Aorta (tissue), 5 donors: ENCODE data around the gene ZNF275. TPM values are rescaled to one million over a fixed set of nuclear protein-coding genes. Genes with fewer than 3 reads are reported as not detected.

Experiments used
- ATAC-seq: fragments of 200-7000 bp; cut with Tn5 transposase; one replicate; pipeline ENCODE4 v1.9.1; 2022; ENCODE audit warnings: moderate library complexity; ENCODE audit not compliant: low FRiP score
- DNase-seq, 2 donors: peaks; one replicate each; pipeline ENCODE4 v3.0.0-alpha.2; 2020
- H3K27ac ChIP-seq, 2 donors: one replicate each; pipeline ENCODE4 v1.5.1; 2013; ENCODE audit warnings: low read length in 2 of 2, mild to moderate bottlenecking in 2 of 2, moderate library complexity in 2 of 2, control low read depth in 1 of 2, inconsistent platforms in 1 of 2, low read depth in 1 of 2
- H3K27me3 ChIP-seq, 2 donors: one replicate each; pipeline ENCODE4 v1.6.1; 2013; ENCODE audit warnings: control low read depth in 1 of 2, low read length in 1 of 2, mild to moderate bottlenecking in 1 of 2, moderate library complexity in 1 of 2; ENCODE audit not compliant: insufficient read depth in 2 of 2, control insufficient read depth in 1 of 2
- H3K36me3 ChIP-seq, 2 donors: one replicate each; pipeline ENCODE4 v1.6.1; 2013; ENCODE audit warnings: control low read depth in 1 of 2, low read length in 1 of 2, mild to moderate bottlenecking in 1 of 2; ENCODE audit not compliant: insufficient read depth in 2 of 2, control insufficient read depth in 1 of 2
- H3K4me1 ChIP-seq, 2 donors: one replicate each; pipeline ENCODE4 v1.6.1; 2013; ENCODE audit warnings: low read length in 2 of 2, control low read depth in 1 of 2, mild to moderate bottlenecking in 1 of 2, moderate library complexity in 1 of 2; ENCODE audit not compliant: insufficient read depth in 2 of 2, control insufficient read depth in 1 of 2
- H3K4me3 ChIP-seq, 2 donors: one replicate each; pipeline ENCODE4 v1.5.1; 2013; ENCODE audit warnings: low read length in 2 of 2, control low read depth in 1 of 2, mild to moderate bottlenecking in 1 of 2
- H3K9me3 ChIP-seq: one replicate; pipeline ENCODE4 v1.6.1; 2013; ENCODE audit warnings: mild to moderate bottlenecking, low read length; ENCODE audit not compliant: control insufficient read depth
- WGBS, 2 donors: extraction: QIAGEN DNeasy Blood & Tissue Kit; methylation state at CpG; one replicate each; pipeline ENCODE4 v1.1.7; 2013; 5-methylcytosine and 5-hydroxymethylcytosine counted together
- intact Hi-C, 2 donors: fragments of 100-400 bp; cut with DNase I; formaldehyde crosslinking; loops; one replicate each; pipeline versions ENCODE4 v1.14.2 to v1.15.0; 2022
- polyA plus RNA-seq, 2 donors: library from polyadenylated mRNA; stranded (reverse); fragments of 200-250 nt; gene quantifications; one replicate each; pipeline ENCODE4 v1.2.3, GENCODE V29; 2013
- total RNA-seq, 2 donors: library from RNA; stranded (reverse); fragmentation: NEBNext Ultra II Directional; extraction: Animal tissue kit (Norgen Biotek cat#: 25700); gene quantifications; one replicate each; pipeline ENCODE4 v1.2.1, GENCODE V29; 2021
- donor health status: healthy with polysubstance abuse.
- donor health status: Bipolar disorder and iron deficiency.
- donor health status: DM: no; HTN: no; CAD: no.
- donor health status: DM: no; HTN: no; CAD: no.
- donor health status: DM: yes; HTN: yes; CAD: no.

ZNF275 gene
- total and polyA plus RNA-seq, 4 donors: 2.6 to 13.7 (median 7.4) TPM

DNA sequence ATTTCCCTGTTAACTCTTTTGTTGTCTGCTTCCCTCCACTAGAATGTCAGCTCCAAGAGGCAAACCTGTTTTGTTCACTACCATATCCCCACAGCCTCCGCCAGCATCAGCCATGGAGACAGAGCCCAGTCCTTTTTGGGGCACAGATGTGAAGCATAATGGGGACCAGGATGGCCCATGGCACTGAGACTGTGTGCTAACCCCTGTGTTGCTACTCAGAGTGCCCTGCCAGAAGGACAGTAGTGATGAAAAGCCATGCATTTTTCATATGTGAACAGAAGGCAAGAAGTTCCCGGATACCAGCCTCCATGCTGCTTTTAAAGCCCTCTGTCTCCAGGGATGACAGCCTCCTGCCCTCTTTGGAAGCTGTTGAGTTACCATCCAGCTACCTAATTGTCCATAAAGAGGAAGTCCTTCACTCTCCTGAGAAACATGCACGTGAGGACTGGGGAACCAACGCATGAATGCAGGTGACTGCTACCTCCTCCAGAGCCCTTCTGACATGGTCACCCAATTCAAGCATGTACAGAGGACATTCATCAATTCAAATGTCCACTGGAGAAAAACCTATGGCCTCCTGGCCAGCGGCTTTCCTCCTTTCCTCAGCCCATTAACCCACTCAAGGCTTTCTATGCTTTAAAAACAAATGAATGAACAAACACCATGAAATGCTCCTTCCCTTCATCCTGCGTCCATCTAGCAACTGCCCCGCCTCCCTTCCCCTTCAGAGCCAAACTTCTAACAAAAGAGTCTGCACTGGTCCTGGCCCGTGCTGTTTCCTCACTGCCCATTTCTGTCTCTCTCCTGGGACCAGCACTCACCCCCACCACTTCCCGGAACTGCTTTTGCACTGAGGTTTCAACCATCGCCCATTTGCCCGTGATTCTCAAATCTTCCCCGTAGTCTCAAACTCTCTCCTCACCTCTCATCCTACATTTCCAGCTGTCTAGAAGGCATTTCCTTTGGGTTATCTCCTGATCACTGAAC lies 30.4 kb upstream of the ZNF275 start:
- H3K27me3 ChIP-seq: no peaks in the 10 kb centered on the region
- ATAC-seq (no peak), DNase-seq (no peak)
- no peaks in the 10 kb centered on the region for H3K36me3 ChIP-seq
- H3K4me1 ChIP-seq: no peaks in the 10 kb centered on the region
- intact Hi-C loops: no loop called here
- H3K9me3 ChIP-seq: no peaks in the 10 kb centered on the region
- H3K4me3 ChIP-seq: no peak overlapping the region
- H3K27ac ChIP-seq: no peak overlapping the region
- WGBS, 2 donors: 51 to 62% methylated on average over 12 of the region's 12 CpGs

DNA sequence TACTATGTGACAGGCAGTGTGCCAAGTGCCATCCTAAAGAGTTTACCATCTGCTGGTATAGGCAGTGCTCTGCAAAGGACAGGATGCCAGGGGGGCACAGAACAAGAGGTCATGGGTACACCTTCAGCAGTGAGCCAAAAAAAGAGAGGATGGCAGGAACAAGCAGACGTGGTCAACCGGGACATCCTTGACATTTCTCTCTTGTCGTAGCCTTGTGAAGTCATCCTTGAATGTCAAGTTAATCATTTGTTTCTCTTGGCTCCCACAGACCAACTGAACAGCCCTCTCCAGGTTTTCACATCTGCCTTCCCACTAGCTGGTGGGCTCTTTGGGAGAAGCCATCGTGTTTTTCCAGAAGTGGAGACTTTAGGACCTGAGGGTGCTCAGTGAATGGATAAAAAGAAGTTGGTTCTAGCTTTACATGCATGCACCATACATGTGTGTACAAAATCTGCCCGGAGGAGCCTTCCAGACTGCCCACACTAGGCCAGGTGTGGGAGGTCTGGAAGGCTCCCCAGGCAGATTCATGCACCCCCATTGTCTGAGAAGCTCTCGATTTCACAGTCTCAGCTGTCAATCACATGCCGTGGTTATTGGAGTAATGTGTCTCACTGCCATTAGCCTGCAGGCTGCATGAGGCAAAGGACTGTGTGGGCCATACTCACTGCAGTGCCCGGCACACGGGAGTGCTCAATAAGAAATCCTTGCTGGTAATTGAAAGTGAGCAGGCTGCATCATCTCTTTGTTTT lies 28.8 kb upstream of the ZNF275 start:
- ATAC-seq (no peak), DNase-seq (no peak)
- H3K27me3 ChIP-seq: no peaks in the 10 kb centered on the region
- H3K36me3 ChIP-seq: no peaks in the 10 kb centered on the region
- intact Hi-C loops: no loop called here
- no peak overlapping the region for H3K4me3 ChIP-seq
- WGBS, 2 donors: 66 to 82% methylated on average over 9 of the region's 9 CpGs
- H3K27ac ChIP-seq: no peak overlapping the region
- no peaks in the 10 kb centered on the region for H3K9me3 ChIP-seq
- no peaks in the 10 kb centered on the region for H3K4me1 ChIP-seq

GRCh38 chrX:153305972-153306371 lies 28.0 kb upstream of the ZNF275 start:
- Histone ChIP-seq H3K9me3 (no peaks in the 10 kb centered on the region), H3K4me1 (no peaks in the 10 kb centered on the region), H3K27me3 (no peaks in the 10 kb centered on the region), H3K36me3 (no peaks in the 10 kb centered on the region), H3K27ac (no peak overlapping the region), H3K4me3 (no peak overlapping the region)
- no peak for ATAC-seq
- intact Hi-C loops: no loop called here
- DNase-seq: no peak
- WGBS, 2 donors: 85 to 95% methylated on average over 3 of the region's 3 CpGs

GRCh38 chrX:153306527-153307115 lies 27.3 kb upstream of the ZNF275 start:
- no peaks in the 10 kb centered on the region for H3K9me3 ChIP-seq
- no peak overlapping the region for H3K27ac ChIP-seq
- no peaks in the 10 kb centered on the region for H3K36me3 ChIP-seq
- no peaks in the 10 kb centered on the region for H3K27me3 ChIP-seq
- ATAC-seq: no peak
- no peak overlapping the region for H3K4me3 ChIP-seq
- no peaks in the 10 kb centered on the region for H3K4me1 ChIP-seq
- DNase-seq: no peak
- WGBS, 2 donors: 82 to 83% methylated on average over 17 of the region's 17 CpGs
- intact Hi-C loops: no loop called here

DNA sequence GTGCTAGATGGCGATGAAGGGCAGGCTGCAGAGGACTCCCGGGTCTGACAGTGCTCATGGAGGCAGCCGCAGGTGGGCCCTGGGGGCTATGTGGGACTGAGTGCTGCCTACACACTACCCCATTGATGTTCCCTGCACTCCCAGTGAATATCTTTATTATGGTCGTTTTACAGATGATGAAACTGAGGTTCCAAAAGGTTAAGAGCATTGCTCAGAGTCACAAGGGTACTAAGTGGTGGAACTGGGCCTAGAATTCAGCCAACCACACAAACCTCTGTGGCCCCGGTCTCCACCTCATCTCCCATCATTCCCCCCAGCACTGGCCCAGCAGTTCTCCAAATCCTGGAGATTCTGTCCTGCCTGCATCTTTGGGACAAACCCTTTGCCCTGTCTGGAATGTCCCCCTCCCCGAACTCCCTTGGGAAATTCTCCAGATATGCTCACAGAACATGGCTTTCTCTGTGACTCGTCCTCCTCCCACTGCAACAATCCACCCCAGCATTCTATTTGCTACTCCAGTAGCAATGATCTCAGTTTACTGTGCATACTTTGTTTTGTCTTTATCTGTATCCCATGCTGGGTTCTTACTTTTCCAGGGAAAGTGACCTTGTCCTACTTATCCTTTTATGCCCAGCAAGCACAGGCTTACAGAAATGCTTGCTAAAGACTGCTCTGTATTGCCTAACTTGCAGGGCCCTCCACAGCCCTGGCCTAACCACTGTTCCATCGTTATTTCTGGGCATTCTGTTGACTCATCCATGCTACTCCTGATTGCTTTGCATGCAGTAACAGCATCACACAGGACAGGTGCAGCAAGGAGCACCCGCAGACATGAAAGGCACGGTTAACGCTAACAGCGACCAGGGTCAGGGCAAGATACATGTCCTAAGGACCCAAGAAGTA lies 26.4 kb upstream of the ZNF275 start:
- H3K27me3 ChIP-seq: no peaks in the 10 kb centered on the region
- intact Hi-C loops: no loop called here
- no peak overlapping the region for H3K4me3 ChIP-seq
- ATAC-seq (no peak), DNase-seq (no peak)
- no peaks in the 10 kb centered on the region for H3K9me3 ChIP-seq
- H3K27ac ChIP-seq: no peak overlapping the region
- H3K4me1 ChIP-seq: no peaks in the 10 kb centered on the region
- no peaks in the 10 kb centered on the region for H3K36me3 ChIP-seq
- WGBS, 2 donors: 71 to 77% methylated on average over 12 of the region's 12 CpGs

DNA sequence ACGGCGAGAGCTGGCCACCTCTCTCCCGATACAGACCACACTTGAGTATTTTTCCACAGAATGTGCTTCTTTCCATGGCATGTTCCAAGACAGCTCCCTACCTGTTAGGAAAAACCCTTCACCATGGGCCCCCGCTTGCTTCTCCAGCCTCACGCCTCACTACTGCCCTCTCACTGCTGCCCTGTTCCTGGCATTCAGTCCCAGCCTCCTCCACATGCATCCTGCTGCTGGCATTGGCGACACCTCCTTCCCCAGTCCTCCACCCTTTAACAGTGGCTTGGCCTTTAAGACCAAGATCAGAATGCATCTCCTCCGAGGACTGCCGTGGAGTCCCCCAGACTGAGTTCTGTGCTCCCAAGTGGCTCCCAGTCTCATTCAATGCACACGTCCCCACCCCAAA lies 23.1 kb upstream of the ZNF275 start:
- no peaks in the 10 kb centered on the region for H3K4me1 ChIP-seq
- DNase-seq (no peak), ATAC-seq (no peak)
- no peaks in the 10 kb centered on the region for H3K36me3 ChIP-seq
- intact Hi-C loops: no loop called here
- WGBS, 2 donors: 80 to 90% methylated on average over 9 of the region's 9 CpGs
- no peaks in the 10 kb centered on the region for H3K27me3 ChIP-seq
- no peak overlapping the region for H3K27ac ChIP-seq
- H3K9me3 ChIP-seq: no peaks in the 10 kb centered on the region
- H3K4me3 ChIP-seq: no peak overlapping the region

DNA sequence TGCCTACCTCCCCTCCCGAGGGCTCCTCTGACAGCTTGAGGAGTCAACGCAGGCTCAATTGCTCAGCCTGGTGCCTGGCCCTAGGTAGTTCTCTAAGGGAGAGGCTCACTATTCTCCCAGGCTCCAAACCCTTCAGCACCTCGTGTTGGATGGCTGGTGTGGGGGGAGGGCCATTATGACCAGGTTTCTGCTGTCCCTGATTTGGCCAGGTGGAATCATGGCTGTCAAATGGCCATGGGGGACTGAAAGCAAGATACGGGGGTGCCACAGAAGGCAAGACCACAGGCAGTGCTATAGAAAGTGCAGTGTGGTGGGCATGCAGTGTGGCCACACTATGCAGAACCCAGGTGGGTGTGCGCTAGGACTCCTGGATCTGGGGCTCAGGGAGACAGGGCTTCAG lies 21.9 kb upstream of the ZNF275 start:
- no peaks in the 10 kb centered on the region for H3K36me3 ChIP-seq
- no peaks in the 10 kb centered on the region for H3K9me3 ChIP-seq
- 79 to 90% methylated on average over 5 of the region's 5 CpGs for WGBS, 2 donors
- DNase-seq (no peak), ATAC-seq (no peak)
- H3K27ac ChIP-seq: no peak overlapping the region
- no peaks in the 10 kb centered on the region for H3K4me1 ChIP-seq
- intact Hi-C loops: no loop called here
- no peak overlapping the region for H3K4me3 ChIP-seq
- no peaks in the 10 kb centered on the region for H3K27me3 ChIP-seq

DNA sequence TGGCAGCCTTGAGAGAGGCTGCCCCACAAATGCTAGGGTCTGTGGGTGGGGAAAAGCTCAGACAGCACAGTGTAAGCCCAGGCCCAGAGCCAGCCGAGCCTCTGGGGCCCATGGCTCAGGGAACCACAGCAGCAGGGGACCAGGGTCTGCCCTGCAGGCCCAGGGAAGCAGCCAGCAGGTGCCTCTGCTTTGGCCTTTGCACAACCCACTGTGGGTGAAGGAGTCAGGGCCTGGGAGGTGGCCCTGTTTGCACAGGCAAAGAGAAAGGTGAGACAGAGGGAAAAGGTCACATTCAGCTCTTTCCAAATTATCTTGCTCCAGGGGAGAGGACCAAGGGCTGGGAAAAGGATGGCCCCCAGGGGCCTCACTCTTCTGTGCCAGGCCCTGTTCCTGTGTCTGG lies 21.1 kb upstream of the ZNF275 start:
- WGBS, 2 donors: 75 to 80% methylated on average over 1 of the region's 1 CpG
- intact Hi-C loops: no loop called here
- no peaks in the 10 kb centered on the region for H3K4me1 ChIP-seq
- H3K36me3 ChIP-seq: no peaks in the 10 kb centered on the region
- DNase-seq (no peak), ATAC-seq (no peak)
- H3K27me3 ChIP-seq: no peaks in the 10 kb centered on the region
- H3K27ac ChIP-seq: no peak overlapping the region
- no peak overlapping the region for H3K4me3 ChIP-seq
- H3K9me3 ChIP-seq: no peaks in the 10 kb centered on the region
